Psoas muscle (tissue), 8 donors: ENCODE measurements around the gene CYS1. TPM values are rescaled to one million over a fixed set of nuclear protein-coding genes. Genes with fewer than 3 reads are reported as not detected.

Experiments used
- ATAC-seq, 4 donors: fragments of 200-7000 bp; cut with Tn5 transposase; one replicate each; pipeline ENCODE4 v1.9.1; 2020; ENCODE audit warnings: moderate library complexity in 3 of 4, mild to moderate bottlenecking in 2 of 4
- DNase-seq, 2 donors: peaks; one replicate each; pipeline ENCODE4 v3.0.0-alpha.2; 2020
- H3K27ac ChIP-seq: fragments of 200-600 bp; one replicate; pipeline ENCODE4 v1.8.0; 2022
- H3K27me3 ChIP-seq, 3 donors: fragments of 200-600 bp in 1 of 3; one replicate each; pipeline versions ENCODE4 v1.6.1 to v1.8.0; 2013 to 2022; ENCODE audit warnings: low read length in 2 of 3, mild to moderate bottlenecking in 2 of 3, moderate library complexity in 1 of 3; ENCODE audit not compliant: insufficient read depth in 3 of 3
- H3K36me3 ChIP-seq, 2 donors: fragments of 200-600 bp in 1 of 2; one replicate each; pipeline versions ENCODE4 v1.6.1 to v1.8.0; 2013 to 2022; ENCODE audit warnings: low read depth in 1 of 2, mild to moderate bottlenecking in 1 of 2, moderate library complexity in 1 of 2; ENCODE audit not compliant: insufficient read depth in 1 of 2
- H3K4me1 ChIP-seq: fragments of 200-600 bp; one replicate; pipeline ENCODE4 v1.8.0; 2022
- H3K4me3 ChIP-seq: fragments of 200-600 bp; one replicate; pipeline ENCODE4 v1.8.0; 2022; ENCODE audit warnings: mild to moderate bottlenecking
- H3K9me3 ChIP-seq: fragments of 200-600 bp; one replicate; pipeline ENCODE4 v1.8.0; 2022
- WGBS, 3 donors: extraction: QIAGEN DNeasy Blood & Tissue Kit; methylation state at CpG; one replicate each; pipeline versions ENCODE4 v1.1.6 to v1.1.7; 2013; 5-methylcytosine and 5-hydroxymethylcytosine counted together
- intact Hi-C, 2 donors: fragments of 100-400 bp; cut with DNase I; formaldehyde crosslinking; loops; one replicate each; pipeline versions ENCODE4 v1.11.0 to v1.14.2; 2022
- polyA plus RNA-seq, 3 donors: library from polyadenylated mRNA; stranded (reverse); fragments of 200-250 nt; gene quantifications; one replicate each; pipeline ENCODE4 v1.2.3, GENCODE V29; 2013
- total RNA-seq, 4 donors: library from RNA; stranded (reverse); fragmentation: NEBNext Ultra II Directional in 2 of 4; extraction: Animal tissue kit (Norgen Biotek cat#: 25700) in 2 of 4; gene quantifications; one replicate each; pipeline versions ENCODE4 v1.2.1 to v1.2.4, GENCODE V29; 2021 to 2023
- TF ChIP-seq, protein P1 (sequence below): fragments of 200-600 bp; IDR thresholded peaks from one replicate; pipeline ENCODE4 v1.8.0; 2022; ENCODE audit warnings: antibody characterized with exemption
- donor health status: healthy with polysubstance abuse.
- donor health status: DM: no; HTN: no; CAD: no; lungs with moderate emphysema.
- donor health status: Bipolar disorder and iron deficiency.
- donor health status: healthy.
- donor health status: DM: yes; HTN: yes; CAD: no.
- donor health status: DM: no; HTN: no; CAD: no.
- donor health status: DM: no; HTN: no; CAD: no.
- donor health status: DM: yes; HTN: yes; CAD: no.

Gene CYS1
- total and polyA plus RNA-seq, 7 donors, result 0.06 to 0.58 (median 0.13) TPM

DNA sequence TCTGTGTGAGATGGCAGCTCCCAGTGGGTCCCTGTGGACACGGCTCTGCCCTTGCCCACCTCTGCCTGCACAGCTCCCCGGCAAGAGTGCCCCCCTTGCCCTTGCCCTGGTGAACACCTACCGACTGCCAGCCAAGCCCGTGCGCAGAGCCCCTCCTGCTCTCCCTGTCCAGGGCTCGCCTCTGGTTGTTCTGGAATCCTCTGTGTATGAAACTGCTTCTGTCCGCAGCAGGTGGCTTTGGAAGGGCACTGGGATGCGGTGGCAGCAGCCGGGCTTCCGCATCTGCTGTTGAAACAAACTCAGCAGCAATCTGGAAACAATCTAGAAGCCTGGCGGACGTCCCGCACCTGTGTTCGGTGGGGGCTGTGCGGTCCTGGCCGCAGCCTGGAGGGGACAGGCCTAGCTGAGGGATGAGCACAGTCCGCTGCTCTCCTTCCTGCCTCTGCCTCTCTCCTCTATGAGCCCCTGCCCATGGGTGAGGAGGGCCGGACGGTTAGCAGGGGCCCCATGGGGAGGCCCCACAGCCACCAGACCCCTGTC, 70.9 kb downstream of the CYS1 start:
- no peak overlapping the region for H3K4me3 ChIP-seq
- ATAC-seq, result peak; percentile 27 to 55 (median 45)
- H3K27me3 ChIP-seq, result no peaks in the 10 kb centered on the region
- H3K36me3 ChIP-seq, result no peaks in the 10 kb centered on the region
- intact Hi-C loops, result no loop called here
- WGBS, 3 donors, result 33 to 34% (median 34%) methylated on average over 19 of the region's 19 CpGs
- TF ChIP-seq, protein P1, sequence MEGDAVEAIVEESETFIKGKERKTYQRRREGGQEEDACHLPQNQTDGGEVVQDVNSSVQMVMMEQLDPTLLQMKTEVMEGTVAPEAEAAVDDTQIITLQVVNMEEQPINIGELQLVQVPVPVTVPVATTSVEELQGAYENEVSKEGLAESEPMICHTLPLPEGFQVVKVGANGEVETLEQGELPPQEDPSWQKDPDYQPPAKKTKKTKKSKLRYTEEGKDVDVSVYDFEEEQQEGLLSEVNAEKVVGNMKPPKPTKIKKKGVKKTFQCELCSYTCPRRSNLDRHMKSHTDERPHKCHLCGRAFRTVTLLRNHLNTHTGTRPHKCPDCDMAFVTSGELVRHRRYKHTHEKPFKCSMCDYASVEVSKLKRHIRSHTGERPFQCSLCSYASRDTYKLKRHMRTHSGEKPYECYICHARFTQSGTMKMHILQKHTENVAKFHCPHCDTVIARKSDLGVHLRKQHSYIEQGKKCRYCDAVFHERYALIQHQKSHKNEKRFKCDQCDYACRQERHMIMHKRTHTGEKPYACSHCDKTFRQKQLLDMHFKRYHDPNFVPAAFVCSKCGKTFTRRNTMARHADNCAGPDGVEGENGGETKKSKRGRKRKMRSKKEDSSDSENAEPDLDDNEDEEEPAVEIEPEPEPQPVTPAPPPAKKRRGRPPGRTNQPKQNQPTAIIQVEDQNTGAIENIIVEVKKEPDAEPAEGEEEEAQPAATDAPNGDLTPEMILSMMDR, result no peak
- H3K9me3 ChIP-seq, result no peaks in the 10 kb centered on the region
- DNase-seq, result no peak
- peak overlapping the region; percentile 54 for H3K27ac ChIP-seq
- peaks cover 22% of the 10 kb centered on the region for H3K4me1 ChIP-seq

DNA sequence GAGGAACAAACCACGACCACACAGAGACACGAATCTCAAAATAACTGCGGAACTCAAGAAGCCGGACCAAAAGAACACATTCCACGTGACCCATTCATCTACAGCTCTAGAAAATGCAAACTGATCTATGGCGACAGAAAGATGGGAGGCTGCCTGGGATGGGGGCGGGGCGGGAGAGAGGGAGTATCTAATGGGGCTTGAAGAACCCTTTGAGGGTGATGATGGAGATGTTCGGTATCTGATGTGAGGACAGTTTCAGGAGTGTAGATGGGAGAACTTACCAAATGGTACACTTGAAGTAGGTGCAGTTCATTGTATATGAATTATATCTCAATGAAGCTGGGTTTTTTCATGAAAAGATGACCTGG, 71.4 kb downstream of the CYS1 start:
- Histone ChIP-seq H3K4me1 (peaks cover 22% of the 10 kb centered on the region), H3K27me3 (no peaks in the 10 kb centered on the region), H3K4me3 (no peak overlapping the region), H3K9me3 (no peaks in the 10 kb centered on the region), H3K36me3 (no peaks in the 10 kb centered on the region), H3K27ac (peak overlapping the region; percentile 54)
- intact Hi-C loops, result no loop called here
- no peak for DNase-seq
- no peak for ATAC-seq
- WGBS, 3 donors, result 36 to 50% (median 43%) methylated on average over 9 of the region's 9 CpGs
- TF ChIP-seq, protein P1, result no peak

- Histone ChIP-seq H3K4me1 (peaks cover 22% of the 10 kb centered on the region), H3K36me3 (no peaks in the 10 kb centered on the region), H3K4me3 (no peak overlapping the region), H3K9me3 (no peaks in the 10 kb centered on the region), H3K27ac (no peak overlapping the region), H3K27me3 (no peaks in the 10 kb centered on the region)
- TF ChIP-seq, protein P1, result no peak
- intact Hi-C loops, result no loop called here
- WGBS, 3 donors, result 29 to 53% (median 33%) methylated on average over 22 of the region's 22 CpGs
- peak; percentile 52 to 72 for DNase-seq
- ATAC-seq, result peak in 1 of 4 donors; percentile 34
Measured at GRCh38 chr2:10007921-10008808, 72.0 kb downstream of the CYS1 start.

DNA sequence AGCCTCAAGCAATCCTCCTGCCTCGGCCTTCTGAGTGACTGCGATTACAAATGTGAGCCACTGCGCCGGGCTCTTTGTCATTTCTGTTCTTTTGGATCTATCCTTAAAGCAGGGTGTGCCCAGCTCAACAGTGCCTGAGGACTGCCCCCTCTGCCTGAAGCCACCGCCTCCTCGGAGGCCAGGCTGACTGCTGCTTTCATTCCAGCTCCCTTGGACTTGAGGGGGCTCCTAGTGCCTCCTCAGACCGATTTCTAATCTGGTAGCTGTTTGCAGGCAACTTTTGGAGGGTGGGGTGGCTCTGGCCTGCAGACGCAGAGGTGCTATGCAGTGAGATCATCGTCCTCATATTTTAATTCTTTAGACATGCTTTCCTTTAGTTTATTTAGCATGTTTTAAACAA, 72.8 kb downstream of the CYS1 start:
- Histone ChIP-seq H3K4me3 (no peak overlapping the region), H3K9me3 (no peaks in the 10 kb centered on the region), H3K36me3 (no peaks in the 10 kb centered on the region), H3K4me1 (peaks cover 22% of the 10 kb centered on the region), H3K27ac (no peak overlapping the region), H3K27me3 (no peaks in the 10 kb centered on the region)
- ATAC-seq (no peak), DNase-seq (no peak)
- 73 to 86% (median 77%) methylated on average over 9 of the region's 9 CpGs for WGBS, 3 donors
- intact Hi-C loops, result no loop called here
- TF ChIP-seq, protein P1, result no peak

Other genes starting within 250 kb of the CYS1 start
- 1 to 10 TPM; 3.8 to 7.6 (median 5.8) TPM for gene TAF1B, start 236.9 kb downstream of the CYS1 start, total RNA-seq
- 1 to 10 TPM; 2.7 to 6.0 (median 5.7) TPM for gene TAF1B, start 236.9 kb downstream of the CYS1 start, polyA plus RNA-seq
- 1 to 10 TPM in 2 of 4 donors, under 1 TPM in 2; 0.53 to 1.2 (median 1.1) TPM for gene GRHL1, start 128.7 kb downstream of the CYS1 start, total RNA-seq
- under 1 TPM; 0.38 to 0.63 (median 0.52) TPM for gene GRHL1, start 128.7 kb downstream of the CYS1 start, polyA plus RNA-seq
- 10 to 100 TPM; 10.6 to 27.0 (median 17.3) TPM for gene KLF11, start 36.9 kb downstream of the CYS1 start, total RNA-seq
- gene KLF11, start 36.9 kb downstream of the CYS1 start, polyA plus RNA-seq, result 10 to 100 TPM in 1 of 3 donors, 1 to 10 TPM in 2; 7.0 to 11.8 (median 9.6) TPM
- gene RRM2, start 42.3 kb upstream of the CYS1 start, total RNA-seq, result 1 to 10 TPM in 1 of 4 donors, under 1 TPM in 1, not detected in 2; 0.27 to 1.3 TPM
- 1 to 10 TPM in 1 of 3 donors, under 1 TPM in 2; 0.35 to 9.3 (median 0.96) TPM for gene RRM2, start 42.3 kb upstream of the CYS1 start, polyA plus RNA-seq
- gene HPCAL1, start 222.5 kb upstream of the CYS1 start, total RNA-seq, result 100 to 1,000 TPM in 1 of 4 donors, 10 to 100 TPM in 3; 16.1 to 101 (median 25.9) TPM
- 100 to 1,000 TPM in 1 of 3 donors, 10 to 100 TPM in 2; 20.0 to 182 (median 42.9) TPM for gene HPCAL1, start 222.5 kb upstream of the CYS1 start, polyA plus RNA-seq